H1 (cell line): Measurements from ENCODE around the gene CIC. TPM values are rescaled to one million over a fixed set of nuclear protein-coding genes. Genes with fewer than 3 reads are reported as not detected.

Experiments
- ATF2 ChIP-seq: IDR thresholded peaks from 2 replicates; pipeline ENCODE4 v1.6.1; 2012; ENCODE audit warnings: low read length, inconsistent platforms
- CBX8 ChIP-seq: fragments of 300-800, 300-1000 bp; sonication (generic); IDR thresholded peaks from 2 replicates; pipeline ENCODE4 v1.7.1; 2016; ENCODE audit warnings: low read depth, low read length, borderline replicate concordance
- CHD7 ChIP-seq: fragments of 300-600 bp; sonication (generic); IDR thresholded peaks from 2 replicates; pipeline ENCODE4 v1.7.1; 2012; ENCODE audit warnings: low read length, moderate library complexity, mild to moderate bottlenecking, inconsistent platforms; ENCODE audit not compliant: insufficient replicate concordance
- POLR2AphosphoS5 ChIP-seq: IDR thresholded peaks from 2 replicates; pipeline ENCODE4 v1.6.1; 2011; ENCODE audit warnings: low read depth, low read length
- RXRA ChIP-seq: IDR thresholded peaks from 2 replicates; pipeline ENCODE4 v1.6.1; 2011; ENCODE audit warnings: low read depth, mild to moderate bottlenecking, low read length, moderate library complexity; ENCODE audit not compliant: insufficient read depth
- SIN3A ChIP-seq, 2 experiments: IDR thresholded peaks in 1 of 2; conservative IDR thresholded peaks in 1 of 2; 2 replicates each; pipeline ENCODE4 v1.6.1; 2011 to 2012; ENCODE audit warnings: low read length in 2 of 2, improper control_type of control experiment in 1 of 2, low read depth in 1 of 2, mild to moderate bottlenecking in 1 of 2
- TAF7 ChIP-seq: optimal IDR thresholded peaks from 2 replicates; pipeline ENCODE3; 2011; ENCODE audit warnings: low read depth, mild to moderate bottlenecking, inconsistent platforms, low read length, moderate library complexity, borderline replicate concordance
- TBP ChIP-seq: IDR thresholded peaks from 2 replicates; pipeline ENCODE4 v1.6.1; 2011; ENCODE audit warnings: low read depth, low read length, improper control_type of control experiment
- YY1 ChIP-seq: IDR thresholded peaks from 2 replicates; pipeline ENCODE4 v1.6.1; 2011; ENCODE audit warnings: low read depth, mild to moderate bottlenecking, low read length
- polyA plus RNA-seq, 7 experiments: library from polyadenylated mRNA; depleted of rRNA in 3 of 7; stranded (reverse) in 5 of 7; unstranded in 2 of 7; fragments of >200 nt in 5 of 7; fragments of 200-250 nt in 2 of 7; gene quantifications; 1 replicate in 5 of 7; 2 replicates in 1 of 7; 4 replicates in 1 of 7; pipeline versions ENCODE4 v1.2.1 to v1.2.3, GENCODE V29; 2011 to 2013; ENCODE audit warnings: missing spikeins in 2 of 7, mixed read lengths in 2 of 7
- total RNA-seq: library from RNA; stranded (reverse); fragmentation: NEBNext Ultra II Directional; extraction: Animal tissue kit (Norgen Biotek cat#: 25700); gene quantifications from 2 replicates; pipeline ENCODE4 v1.2.1, GENCODE V29; 2021

The CIC gene
- total and polyA plus RNA-seq, 2 of the 8 experiments (the other 6 are each of a cell fraction or from before 2014, with no cell fraction given), result 13.2 to 43.6 TPM

- TF ChIP-seq ATF2 (no peak), CHD7 (no peak), SIN3A (conservative IDR thresholded peaks at IDR 0.05 in 1 of 2, IDR thresholded peaks at IDR 0.05 in 1 of 2; ENCODE audit: low read depth in 1 of 2, low read length in 2 of 2) (no peak), TAF7 (no peak), TBP (no peak), POLR2AphosphoS5 (no peak), YY1 (no peak), RXRA (no peak), CBX8 (no peak)
These were observed 32.7 kb downstream of the CIC start, which contains the start of gene PRR19 (continued) for GRCh38 chr19:42301646-42302203.
